ENCODE results near the gene ENPP6.
"Not testable (repeated sequence)": the region's sequence is repeated elsewhere in the genome, so short reads cannot be mapped to it uniquely, and the experiment has no call there.

ENPP6 gene

DNA sequence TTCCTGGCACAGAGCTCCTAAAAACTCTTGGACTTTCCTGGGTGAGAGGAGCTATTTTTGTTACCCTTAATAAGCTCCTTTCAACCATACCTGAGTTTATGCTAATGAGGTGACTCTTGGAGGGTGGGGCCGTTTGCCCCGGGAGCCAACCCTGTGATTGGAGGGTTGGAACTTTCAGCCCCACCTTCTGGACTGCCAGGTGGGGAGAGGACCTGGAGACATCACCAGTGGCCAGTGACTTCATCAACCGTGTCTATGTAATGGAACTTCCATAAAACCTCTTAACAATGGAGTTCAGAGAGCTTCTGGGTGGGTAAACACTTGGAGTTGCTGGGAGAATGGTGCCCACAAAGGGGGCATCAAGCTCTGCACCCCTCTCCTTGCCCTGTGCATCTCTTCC, 17.9 kb upstream of the ENPP6 start:
- DNase-seq (ENCODE audit: low spot score) = no peak

DNA sequence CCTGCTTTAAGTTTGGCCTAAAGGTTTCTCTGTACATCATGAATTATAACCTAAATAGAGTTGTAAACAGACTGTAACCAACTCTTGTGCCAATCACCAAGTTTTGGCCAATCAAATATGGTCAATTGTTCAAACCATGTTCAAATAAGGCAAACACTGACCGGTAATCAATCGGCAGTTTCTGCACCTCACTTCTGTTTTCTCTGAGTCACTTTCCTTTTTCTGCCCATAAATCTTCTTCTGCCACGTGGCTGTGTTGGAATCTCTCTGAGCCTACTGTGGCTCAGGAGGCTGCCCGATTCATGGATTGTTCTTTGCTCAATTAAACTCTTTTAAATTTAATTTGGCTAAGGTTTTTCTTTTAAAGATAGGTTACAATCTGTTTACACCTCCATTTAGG, 16.5 kb upstream of the ENPP6 start:
- DNase-seq (ENCODE audit: low spot score) = no peak

- DNase-seq (ENCODE audit: low spot score) = no peak
Measured at GRCh38 chr4:184232975-184233374, 15.3 kb upstream of the ENPP6 start.

- DNase-seq (ENCODE audit: low spot score) = no peak
Measured at GRCh38 chr4:184232202-184232601, 14.5 kb upstream of the ENPP6 start.

- no peak for DNase-seq (ENCODE audit: low spot score)
Measured at GRCh38 chr4:184231573-184231972, 13.9 kb upstream of the ENPP6 start.

GRCh38 chr4:184228056-184228705, 10.5 kb upstream of the ENPP6 start:
- no peak for DNase-seq (ENCODE audit: low spot score)

- no peak for DNase-seq (ENCODE audit: low spot score)
Measured at GRCh38 chr4:184216515-184216914, 1.2 kb downstream of the ENPP6 start.

- DNase-seq (ENCODE audit: low spot score) = no peak
Measured at GRCh38 chr4:184215709-184216328, 1.9 kb downstream of the ENPP6 start.

- DNase-seq (ENCODE audit: low spot score) = no peak
Measured at GRCh38 chr4:184214931-184215330, 2.7 kb downstream of the ENPP6 start.

- DNase-seq (ENCODE audit: low spot score) = not testable (repeated sequence)
Measured at GRCh38 chr4:184207734-184208607, 9.7 kb downstream of the ENPP6 start.

DNA sequence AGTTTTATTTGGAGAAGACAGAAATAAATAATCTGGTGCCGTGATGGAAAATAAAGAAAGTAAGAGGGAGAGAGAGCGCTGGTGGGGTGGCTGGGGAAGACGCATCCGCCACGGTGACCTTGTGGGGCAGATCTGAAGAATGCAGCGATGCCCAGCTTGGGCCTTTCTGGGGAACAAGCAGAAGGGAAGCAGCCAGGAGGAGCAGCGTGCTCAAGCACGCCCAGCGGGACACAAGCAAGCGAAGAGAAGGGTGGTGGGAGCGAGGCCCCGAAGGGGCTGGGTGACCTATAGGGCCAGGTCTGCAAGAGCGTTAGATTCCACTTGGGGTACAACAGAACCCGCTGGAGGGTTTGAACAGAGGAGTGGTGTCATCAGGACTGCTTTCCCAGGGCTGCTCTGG, 12.4 kb downstream of the ENPP6 start:
- DNase-seq (ENCODE audit: low spot score) = no peak

DNA sequence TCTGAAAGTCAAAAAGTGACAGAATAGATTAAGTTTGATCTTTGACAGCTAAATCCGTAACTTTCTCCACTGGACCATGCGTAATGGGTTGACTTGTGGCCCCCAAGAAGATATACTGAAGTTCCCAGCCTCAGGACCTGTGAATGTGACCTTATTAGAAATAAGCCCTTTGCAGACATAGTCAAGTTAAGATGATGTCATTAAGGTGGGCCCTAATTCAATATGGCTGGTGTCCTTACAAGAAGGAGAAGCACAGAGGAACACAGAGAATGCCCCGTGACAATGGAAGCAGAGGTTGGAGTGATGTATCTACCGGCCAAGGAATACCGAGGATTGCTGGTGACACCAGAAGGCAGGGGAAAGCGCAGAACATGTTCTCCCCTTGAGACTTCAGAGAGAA, 14.4 kb downstream of the ENPP6 start:
- DNase-seq (ENCODE audit: low spot score) = no peak

GRCh38 chr4:184201179-184201578, 16.5 kb downstream of the ENPP6 start:
- no peak for DNase-seq (ENCODE audit: low spot score)

GRCh38 chr4:184200296-184200695, 17.4 kb downstream of the ENPP6 start:
- no peak for DNase-seq (ENCODE audit: low spot score)

DNA sequence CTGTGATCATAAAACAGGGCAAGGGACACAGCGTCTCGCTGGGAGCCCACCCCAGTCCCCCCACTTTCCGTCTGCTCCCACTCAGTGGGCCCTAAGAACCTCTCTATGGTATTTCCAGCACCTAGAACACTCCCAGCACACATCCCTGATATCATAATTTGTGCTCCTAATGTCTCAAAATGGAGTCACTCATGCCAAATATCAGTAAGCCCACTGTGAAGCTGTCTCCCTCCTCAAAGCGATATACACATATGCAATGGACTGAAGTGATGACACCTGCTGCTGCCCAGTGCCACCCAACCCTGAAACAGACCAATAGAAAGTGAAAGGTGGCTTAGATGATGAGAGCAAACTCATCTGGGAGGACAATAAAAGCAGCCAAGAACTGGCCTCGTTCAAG, 17.9 kb downstream of the ENPP6 start:
- no peak for DNase-seq (ENCODE audit: low spot score)

- DNase-seq (ENCODE audit: low spot score) = peak; percentile 6
Measured at GRCh38 chr4:184198190-184198589, 19.5 kb downstream of the ENPP6 start.

DNA sequence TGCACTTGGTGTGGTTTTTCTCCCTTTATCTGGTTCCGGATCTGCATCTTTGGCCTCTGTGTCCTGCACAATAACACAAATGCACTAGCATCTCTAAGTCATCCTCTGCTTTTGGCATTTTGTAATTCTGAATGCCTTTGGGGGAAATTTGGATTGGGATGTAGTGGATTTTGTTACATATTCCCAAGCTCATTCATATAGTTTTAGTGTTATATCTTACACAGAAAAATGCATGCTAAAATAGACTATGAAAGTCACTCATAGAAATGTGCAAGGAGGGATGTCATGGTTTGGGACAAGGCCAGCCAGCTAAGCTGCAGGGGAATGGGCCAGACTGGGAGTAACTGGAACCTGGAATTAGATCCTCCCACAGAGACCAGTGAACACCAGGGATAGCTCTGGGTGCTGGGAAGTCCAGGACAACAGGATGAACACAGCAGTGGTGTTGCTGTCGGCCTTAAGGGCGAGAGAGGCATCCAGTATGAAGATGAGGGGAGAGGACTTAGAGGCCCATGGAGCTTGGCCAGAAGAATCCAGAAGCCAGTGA, 20.1 kb downstream of the ENPP6 start:
- DNase-seq (ENCODE audit: low spot score) = no peak

DNA sequence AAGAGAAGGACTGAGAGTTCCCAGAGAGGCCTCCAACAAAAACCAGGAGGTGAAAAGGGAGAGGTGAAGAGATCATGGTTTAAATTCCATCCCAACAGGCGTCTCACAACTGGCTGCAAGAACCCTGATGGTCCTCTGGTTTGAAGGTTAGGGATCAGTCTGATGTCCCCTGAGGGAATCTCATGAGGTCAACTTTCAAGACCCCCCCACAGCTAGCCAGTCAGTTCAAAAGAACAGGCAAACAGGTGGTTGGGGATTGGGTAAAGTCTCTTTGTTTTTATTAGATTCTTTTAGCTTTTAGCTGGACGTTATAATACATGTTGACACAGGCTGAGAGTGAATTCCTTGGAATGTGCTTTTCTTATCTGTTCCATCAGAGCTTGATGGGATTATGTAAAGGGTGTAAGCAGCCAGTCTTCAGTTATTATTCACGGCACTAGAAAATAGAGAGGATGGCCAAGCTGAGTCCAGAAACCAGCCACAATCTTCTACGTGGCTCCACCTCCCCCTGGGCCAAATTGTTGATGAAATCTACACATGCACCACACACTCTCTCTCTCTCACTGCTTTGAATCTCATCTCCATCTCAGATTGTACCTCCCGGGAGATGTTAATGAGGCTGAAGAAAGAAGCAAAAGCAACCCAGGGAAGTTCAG, 20.8 kb downstream of the ENPP6 start:
- no peak for DNase-seq (ENCODE audit: low spot score)

DNA sequence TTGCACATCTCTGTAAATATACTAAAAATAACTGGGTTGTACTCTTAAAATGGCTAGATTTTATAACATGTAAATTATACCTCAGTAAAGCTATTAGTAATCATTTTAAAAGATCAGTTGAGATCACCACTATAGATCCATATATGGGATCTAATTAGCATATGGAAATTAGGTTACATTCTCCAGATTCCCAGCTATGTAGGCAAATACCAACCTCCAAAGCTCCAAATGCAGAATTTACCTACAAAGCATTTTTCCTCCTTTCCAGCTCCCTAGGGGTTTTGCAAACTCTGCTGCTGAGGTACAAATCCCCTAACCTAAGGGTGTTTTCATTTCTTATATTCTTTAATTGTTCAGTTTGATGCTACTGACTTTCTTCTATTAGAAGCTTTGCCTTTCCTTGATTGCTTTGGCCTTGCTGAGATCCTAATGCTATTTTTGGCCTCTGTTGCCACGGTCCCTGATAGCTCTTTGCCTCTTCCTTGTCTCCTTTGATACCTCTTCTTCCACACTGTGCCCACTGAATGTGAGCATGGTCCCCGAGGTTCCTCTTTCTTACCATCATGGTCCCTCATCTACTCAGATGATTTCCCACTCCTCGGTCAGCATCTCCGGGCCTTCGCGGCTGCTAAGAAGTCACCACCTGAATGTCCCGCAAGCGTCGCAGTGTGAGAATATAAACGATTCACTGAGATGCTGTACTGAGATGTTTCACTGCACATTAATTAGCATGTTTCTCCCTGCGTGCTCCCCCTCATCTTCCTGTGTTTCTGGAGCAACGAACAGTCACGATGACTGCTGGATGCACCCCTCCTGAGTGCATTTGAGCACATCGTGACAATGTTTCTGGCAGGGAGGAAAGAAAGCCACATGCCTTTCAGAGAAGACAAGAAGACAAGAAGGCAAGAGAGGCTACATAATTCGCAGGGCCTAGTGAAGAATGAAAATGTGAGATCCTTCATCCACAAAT, 23.8 kb downstream of the ENPP6 start:
- DNase-seq (ENCODE audit: low spot score) = no peak

DNA sequence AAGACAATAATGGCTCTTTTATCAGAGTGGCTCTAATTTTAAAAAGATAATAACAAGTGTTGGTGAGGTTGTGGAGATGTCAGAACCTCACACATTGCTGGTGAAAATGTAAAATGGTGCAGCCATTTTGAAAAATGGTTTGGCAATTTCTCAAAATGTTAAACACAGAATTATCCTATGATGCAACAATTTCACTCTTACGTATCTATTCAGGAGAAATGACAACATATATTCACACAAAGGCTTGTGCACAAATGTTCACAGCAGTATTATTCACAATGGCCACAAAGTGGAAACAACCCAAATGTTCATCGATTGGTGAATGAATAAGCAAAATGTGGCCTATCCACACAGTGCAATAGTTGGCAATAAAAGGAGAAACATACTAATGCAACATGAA, 24.7 kb downstream of the ENPP6 start:
- no peak for DNase-seq (ENCODE audit: low spot score)

- DNase-seq (ENCODE audit: low spot score) = no peak
Measured at GRCh38 chr4:184191267-184191666, 26.4 kb downstream of the ENPP6 start.

All from HuH-7 (cell line).